Subcutaneous abdominal adipose tissue (tissue), 5 donors: ENCODE results near the gene LRCH1.
A peak's percentile ranks its signal among the peaks of the same experiment; 100 is the strongest.

Experiments used
- H3K27ac ChIP-seq: one replicate; pipeline ENCODE4 v1.7.0; 2013; ENCODE audit warnings: low read depth, mild to moderate bottlenecking, inconsistent platforms, low read length, moderate library complexity
- H3K27me3 ChIP-seq, 5 donors: one replicate each; pipeline ENCODE4 v1.7.0; 2013; ENCODE audit warnings: low read length in 5 of 5, inconsistent platforms in 1 of 5; ENCODE audit not compliant: control insufficient read depth in 5 of 5, insufficient read depth in 4 of 5
- H3K36me3 ChIP-seq, 5 donors: one replicate each; pipeline ENCODE4 v1.7.0; 2013; ENCODE audit warnings: low read length in 5 of 5; ENCODE audit not compliant: control insufficient read depth in 5 of 5, insufficient read depth in 5 of 5
- H3K4me1 ChIP-seq, 5 donors: one replicate each; pipeline ENCODE4 v1.7.0; 2013; ENCODE audit warnings: low read length in 5 of 5, mild to moderate bottlenecking in 3 of 5, moderate library complexity in 1 of 5; ENCODE audit not compliant: control insufficient read depth in 5 of 5, insufficient read depth in 5 of 5
- H3K4me3 ChIP-seq, 5 donors: one replicate each; pipeline ENCODE4 v1.7.0; 2013; ENCODE audit warnings: low read length in 5 of 5, low read depth in 1 of 5
- H3K9ac ChIP-seq, 5 donors: one replicate each; pipeline ENCODE4 v1.7.0; 2013; ENCODE audit warnings: low read length in 5 of 5, mild to moderate bottlenecking in 4 of 5, moderate library complexity in 3 of 5
- H3K9me3 ChIP-seq, 5 donors: one replicate each; pipeline ENCODE4 v1.7.0; 2013; ENCODE audit warnings: low read length in 5 of 5; ENCODE audit not compliant: control insufficient read depth in 5 of 5
- donor health status: healthy.
- donor health status: healthy.
- donor health status: healthy.
- donor health status: healthy.
- donor health status: healthy.

The LRCH1 gene

DNA sequence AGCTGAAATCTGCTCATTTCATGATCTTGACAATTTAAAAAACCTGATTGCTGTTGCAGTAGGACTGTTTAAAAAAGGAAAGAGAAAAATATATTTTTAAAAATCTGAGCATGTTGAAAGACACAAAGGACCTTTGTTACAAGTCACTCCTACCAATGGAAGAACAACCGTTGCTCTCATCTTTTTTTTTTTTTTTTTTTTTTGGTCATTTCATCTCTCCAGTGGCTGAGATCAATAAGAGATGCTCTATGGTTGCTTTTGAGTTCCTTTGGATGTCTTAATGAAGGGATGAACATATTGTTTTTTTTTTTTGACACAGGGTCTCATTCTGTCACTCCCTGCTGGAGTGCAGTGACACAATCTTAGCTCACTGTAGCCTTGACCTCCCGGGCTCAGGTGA lies 29.2 kb downstream of the LRCH1 start:
- peaks cover 4 to 35% (median 9%) of the 10 kb centered on the region in 5 donors for H3K4me1 ChIP-seq
- H3K36me3 ChIP-seq: no peaks in the 10 kb centered on the region
- H3K27me3 ChIP-seq: no peaks in the 10 kb centered on the region
- H3K4me3 ChIP-seq: no peak overlapping the region
- H3K9ac ChIP-seq: no peak overlapping the region
- no peaks in the 10 kb centered on the region for H3K9me3 ChIP-seq
- H3K27ac ChIP-seq: no peak overlapping the region

DNA sequence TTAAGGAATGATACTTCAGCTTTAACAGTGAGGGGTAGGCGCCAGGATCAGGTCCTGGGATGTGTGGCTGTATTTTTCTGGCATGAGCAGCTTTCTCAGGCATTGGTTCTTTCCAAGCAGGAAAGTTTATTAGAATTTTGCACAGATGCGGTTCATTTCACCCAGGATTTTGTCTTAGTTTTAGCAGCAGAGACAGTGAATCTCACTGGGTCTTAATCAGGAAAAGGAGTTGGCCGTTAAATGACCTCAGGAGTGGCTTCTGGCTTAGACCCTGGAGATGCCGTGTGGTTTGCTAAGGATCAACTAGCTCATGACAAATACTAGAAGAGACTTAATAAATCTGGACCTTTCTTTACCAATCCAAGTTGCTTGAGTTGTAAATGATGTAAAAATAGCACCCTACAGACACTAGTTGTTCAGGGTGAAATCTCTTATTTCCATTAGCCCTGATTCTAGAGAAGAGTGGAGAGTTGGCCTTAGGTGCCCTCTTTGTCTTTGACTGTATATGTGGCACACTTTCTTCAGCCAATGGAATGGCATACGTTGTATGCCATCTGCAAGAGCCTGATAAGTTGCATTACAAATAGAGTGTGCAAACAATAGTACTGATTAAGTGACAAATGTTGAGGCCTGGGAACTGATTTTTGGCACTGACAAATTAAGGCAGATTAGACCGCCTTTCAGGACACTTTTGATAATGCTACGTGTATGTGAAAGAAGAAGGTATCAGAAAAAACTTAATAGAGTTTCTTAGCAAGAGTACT lies 34.0 kb downstream of the LRCH1 start:
- no peak overlapping the region for H3K9ac ChIP-seq
- peaks cover 4 to 17% (median 6%) of the 10 kb centered on the region in 5 donors for H3K4me1 ChIP-seq
- H3K4me3 ChIP-seq: no peak overlapping the region
- H3K27ac ChIP-seq: no peak overlapping the region
- H3K36me3 ChIP-seq: no peaks in the 10 kb centered on the region
- H3K27me3 ChIP-seq: no peaks in the 10 kb centered on the region
- H3K9me3 ChIP-seq: no peaks in the 10 kb centered on the region

DNA sequence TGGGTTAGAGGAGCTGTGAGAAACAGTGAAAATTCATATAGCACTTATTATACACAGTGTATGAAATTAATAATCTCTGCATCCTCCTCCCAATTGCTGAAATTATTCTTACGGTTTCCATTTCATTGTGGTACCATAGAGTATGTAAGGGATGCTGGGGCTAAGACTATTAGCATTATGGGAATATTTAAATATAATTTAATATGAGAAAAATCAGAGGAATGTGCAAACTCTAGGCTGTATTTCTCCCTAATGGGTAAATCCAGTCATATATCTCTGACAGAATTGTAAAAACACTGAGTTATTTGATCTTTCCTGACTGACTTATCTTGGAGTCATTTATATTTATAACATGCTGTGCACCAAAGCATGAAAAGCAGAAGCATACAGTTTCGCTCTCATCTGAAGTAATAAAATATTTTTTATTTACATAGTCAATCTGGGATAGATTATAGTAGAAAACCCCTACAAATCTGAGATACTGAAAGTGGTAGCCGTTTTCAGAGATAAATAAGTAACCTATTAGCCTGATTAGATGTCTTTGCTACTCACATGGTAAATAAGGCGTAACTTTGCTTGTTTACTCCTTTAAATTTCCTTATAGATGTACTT lies 34.9 kb downstream of the LRCH1 start:
- H3K4me3 ChIP-seq: no peak overlapping the region
- peaks cover 4 to 26% (median 6%) of the 10 kb centered on the region in 5 donors for H3K4me1 ChIP-seq
- no peaks in the 10 kb centered on the region for H3K9me3 ChIP-seq
- no peak overlapping the region for H3K9ac ChIP-seq
- H3K27ac ChIP-seq: no peak overlapping the region
- H3K27me3 ChIP-seq: no peaks in the 10 kb centered on the region
- H3K36me3 ChIP-seq: no peaks in the 10 kb centered on the region

DNA sequence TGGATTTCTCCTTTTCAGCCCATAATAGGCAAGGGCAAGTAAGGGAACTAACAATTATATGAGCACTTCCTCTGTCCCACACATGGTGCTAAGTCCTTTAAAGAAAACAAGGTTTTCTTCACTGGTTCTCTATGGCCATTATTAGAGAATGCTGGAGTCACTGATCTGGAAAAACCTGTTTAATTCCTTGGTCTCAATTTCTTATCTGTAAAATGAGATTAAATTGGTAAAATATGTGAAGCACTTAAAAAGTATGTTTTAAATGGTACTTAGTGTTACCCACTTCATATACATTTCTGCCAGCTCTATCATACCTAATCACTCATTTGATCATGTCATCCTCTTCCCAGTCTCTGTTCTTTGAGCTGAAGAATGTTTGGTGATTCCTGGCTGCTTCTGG lies 39.4 kb downstream of the LRCH1 start:
- Histone ChIP-seq H3K4me3 (no peak overlapping the region), H3K27me3 (no peaks in the 10 kb centered on the region), H3K27ac (no peak overlapping the region), H3K36me3 (no peaks in the 10 kb centered on the region), H3K9ac (no peak overlapping the region), H3K9me3 (no peaks in the 10 kb centered on the region), H3K4me1 (peaks cover 5 to 43% (median 11%) of the 10 kb centered on the region in 5 donors)

DNA sequence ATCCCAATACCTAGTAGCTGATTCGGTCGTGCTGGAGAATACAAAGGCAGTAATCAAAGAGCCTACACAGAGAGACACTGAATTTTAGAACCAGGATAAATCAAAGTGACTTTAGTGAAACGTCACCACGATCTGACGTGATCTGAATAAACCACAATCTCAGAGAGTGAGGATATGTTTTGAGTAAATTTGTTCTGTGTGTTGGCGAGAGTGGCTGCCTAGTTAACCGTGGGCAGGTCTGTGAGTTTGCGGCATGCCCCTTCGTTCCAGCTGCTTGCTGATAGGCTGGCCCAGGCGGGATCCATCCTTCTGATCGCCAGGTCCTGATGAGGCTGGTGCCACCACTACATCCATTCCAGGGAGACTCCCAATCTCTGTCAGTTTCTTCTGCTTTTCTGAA lies 40.4 kb downstream of the LRCH1 start:
- H3K4me3 ChIP-seq: no peak overlapping the region
- H3K36me3 ChIP-seq: no peaks in the 10 kb centered on the region
- no peak overlapping the region for H3K9ac ChIP-seq
- H3K27ac ChIP-seq: no peak overlapping the region
- no peaks in the 10 kb centered on the region for H3K27me3 ChIP-seq
- no peaks in the 10 kb centered on the region for H3K9me3 ChIP-seq
- H3K4me1 ChIP-seq: peaks cover 5 to 51% (median 16%) of the 10 kb centered on the region in 5 donors

DNA sequence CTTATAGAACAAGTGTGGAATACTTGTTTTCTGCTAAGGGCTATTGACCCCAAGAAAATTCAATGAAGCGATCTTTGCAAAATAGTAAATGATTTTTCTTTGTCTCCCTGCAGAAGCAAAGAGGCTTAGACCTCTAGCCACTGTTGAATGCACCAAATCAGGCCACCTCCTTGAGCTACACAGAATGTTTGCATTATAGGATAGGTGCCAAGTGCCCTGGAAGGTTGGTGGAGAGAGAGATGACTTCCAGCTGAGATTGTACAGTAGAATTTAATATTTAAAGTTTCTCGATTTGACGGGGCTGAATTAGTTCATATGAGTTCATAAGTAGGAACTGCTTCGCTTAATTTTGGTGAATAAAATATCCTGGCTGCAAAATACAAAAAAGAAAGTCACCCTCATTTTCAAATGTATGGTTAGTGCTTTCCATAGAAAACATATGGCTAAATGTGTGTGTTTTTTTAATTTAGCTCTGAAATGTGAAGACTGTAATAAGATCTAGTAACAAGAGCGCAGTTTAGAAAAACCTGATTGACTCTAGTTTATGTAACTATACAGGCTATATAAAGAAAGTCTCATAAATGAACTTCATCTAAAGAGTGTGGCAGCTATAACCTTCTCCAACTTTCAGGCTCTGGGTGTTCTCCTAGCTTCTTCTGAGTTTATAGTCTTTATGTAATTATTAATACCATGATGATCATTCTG lies 41.6 kb downstream of the LRCH1 start:
- H3K27ac ChIP-seq: peak overlapping the region; percentile 8
- H3K36me3 ChIP-seq: no peaks in the 10 kb centered on the region
- H3K9me3 ChIP-seq: no peaks in the 10 kb centered on the region
- peaks cover 5 to 58% (median 16%) of the 10 kb centered on the region in 5 donors for H3K4me1 ChIP-seq
- no peak overlapping the region for H3K4me3 ChIP-seq
- H3K9ac ChIP-seq: no peak overlapping the region
- H3K27me3 ChIP-seq: no peaks in the 10 kb centered on the region

DNA sequence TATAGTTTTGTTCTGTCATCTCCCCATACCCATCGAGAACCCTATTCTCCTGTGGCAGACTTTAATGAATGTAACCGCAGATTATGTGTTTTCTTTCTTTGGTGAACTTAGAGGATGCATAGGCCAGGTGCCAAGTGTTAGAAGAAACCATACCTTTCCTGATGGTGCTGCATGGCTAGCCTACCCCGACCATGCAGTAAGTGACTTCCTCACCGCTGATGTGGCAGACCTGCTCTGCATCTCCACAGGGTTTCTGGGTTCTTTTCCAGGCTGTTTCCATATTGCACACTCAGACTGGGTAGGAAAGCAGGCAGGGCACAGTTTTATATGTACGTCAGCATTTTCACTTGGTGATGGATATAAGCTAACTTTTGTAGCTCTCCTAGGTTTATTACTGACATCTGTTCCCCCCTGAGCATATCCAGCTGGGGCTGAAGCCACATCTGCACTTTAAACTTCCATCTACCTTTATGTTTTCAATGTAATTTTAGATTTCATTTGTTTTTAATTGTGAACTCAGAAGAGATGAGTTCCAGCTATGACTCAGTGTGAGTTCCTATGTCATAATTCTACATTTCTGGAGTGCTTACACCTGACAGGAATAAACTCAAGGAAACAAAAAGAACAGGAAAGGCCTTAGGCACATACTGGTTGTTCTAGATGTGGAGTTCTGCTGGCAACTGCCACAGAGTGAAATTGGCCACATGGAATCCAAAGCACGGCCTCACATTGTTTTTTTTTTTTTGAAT lies 42.3 kb downstream of the LRCH1 start:
- peak overlapping the region; percentile 8 for H3K27ac ChIP-seq
- no peaks in the 10 kb centered on the region for H3K9me3 ChIP-seq
- H3K36me3 ChIP-seq: no peaks in the 10 kb centered on the region
- H3K4me3 ChIP-seq: no peak overlapping the region
- peaks cover 5 to 56% (median 16%) of the 10 kb centered on the region in 5 donors for H3K4me1 ChIP-seq
- no peak overlapping the region for H3K9ac ChIP-seq
- no peaks in the 10 kb centered on the region for H3K27me3 ChIP-seq

DNA sequence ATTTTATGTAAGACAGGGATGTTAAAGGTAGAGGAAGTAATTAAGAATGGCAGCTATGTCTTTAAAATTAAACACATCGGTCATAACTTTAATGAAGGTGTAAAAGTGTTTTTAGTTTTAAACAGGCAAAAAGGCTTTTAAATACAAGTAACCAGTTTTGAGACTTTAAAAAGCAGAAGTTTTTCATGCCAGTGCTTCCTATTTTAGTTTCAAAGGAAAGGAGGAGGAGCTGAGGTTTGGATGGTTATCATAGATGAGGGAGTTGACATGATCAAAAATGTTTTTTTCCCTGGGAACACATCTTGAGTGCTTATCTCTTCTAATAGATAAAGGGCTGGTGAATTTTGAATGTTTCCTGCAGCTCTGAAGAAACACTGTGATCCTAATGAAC lies 42.9 kb downstream of the LRCH1 start:
- Histone ChIP-seq H3K9ac (no peak overlapping the region), H3K4me3 (no peak overlapping the region), H3K9me3 (no peaks in the 10 kb centered on the region), H3K27ac (peak overlapping the region; percentile 8), H3K4me1 (peaks cover 6 to 60% (median 20%) of the 10 kb centered on the region in 5 donors), H3K36me3 (no peaks in the 10 kb centered on the region), H3K27me3 (no peaks in the 10 kb centered on the region)

DNA sequence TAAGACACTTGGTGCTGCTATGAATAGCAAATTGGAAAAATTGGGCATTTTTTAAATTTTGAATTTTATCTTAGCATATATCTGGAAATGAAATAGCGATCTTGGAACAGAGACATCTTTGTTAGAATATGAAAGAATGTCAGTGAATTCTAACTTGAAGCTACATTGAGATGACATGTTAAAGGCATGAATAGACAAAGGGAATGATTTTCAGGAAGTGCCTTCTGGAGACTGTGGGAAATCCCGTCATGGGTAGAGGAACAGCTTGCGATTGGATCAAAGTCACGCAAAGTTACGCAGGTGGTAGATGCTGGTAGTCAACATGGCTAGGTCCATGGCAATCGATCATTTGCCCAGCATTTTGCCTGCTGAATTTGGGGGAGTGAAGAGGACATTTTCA lies 43.5 kb downstream of the LRCH1 start:
- Histone ChIP-seq H3K9me3 (no peaks in the 10 kb centered on the region), H3K9ac (no peak overlapping the region), H3K27ac (no peak overlapping the region), H3K36me3 (no peaks in the 10 kb centered on the region), H3K27me3 (no peaks in the 10 kb centered on the region), H3K4me1 (peaks cover 7 to 64% (median 21%) of the 10 kb centered on the region in 5 donors), H3K4me3 (no peak overlapping the region)
